ENCODE results near the gene ARHGAP20.

DNA sequence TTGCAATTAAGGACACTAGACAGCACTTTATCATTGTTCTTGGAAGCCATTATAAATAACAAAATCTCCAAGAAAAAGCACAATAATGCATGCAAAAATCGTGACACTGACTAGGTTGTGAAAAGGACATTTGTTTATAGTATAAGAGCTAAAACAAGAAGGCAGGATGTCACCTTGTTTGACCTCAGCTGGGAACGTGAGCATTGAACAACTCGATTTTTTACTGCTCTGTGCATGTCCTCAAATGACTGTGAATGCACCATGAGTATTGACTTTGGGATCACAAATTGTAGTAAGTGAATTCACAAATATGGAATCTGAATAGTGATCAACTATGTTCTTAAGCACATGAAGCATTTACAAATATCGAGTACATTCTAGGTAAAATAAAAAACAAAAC is 35.3 kb upstream of the ARHGAP20 start:
- TF ChIP-seq, protein P1, sequence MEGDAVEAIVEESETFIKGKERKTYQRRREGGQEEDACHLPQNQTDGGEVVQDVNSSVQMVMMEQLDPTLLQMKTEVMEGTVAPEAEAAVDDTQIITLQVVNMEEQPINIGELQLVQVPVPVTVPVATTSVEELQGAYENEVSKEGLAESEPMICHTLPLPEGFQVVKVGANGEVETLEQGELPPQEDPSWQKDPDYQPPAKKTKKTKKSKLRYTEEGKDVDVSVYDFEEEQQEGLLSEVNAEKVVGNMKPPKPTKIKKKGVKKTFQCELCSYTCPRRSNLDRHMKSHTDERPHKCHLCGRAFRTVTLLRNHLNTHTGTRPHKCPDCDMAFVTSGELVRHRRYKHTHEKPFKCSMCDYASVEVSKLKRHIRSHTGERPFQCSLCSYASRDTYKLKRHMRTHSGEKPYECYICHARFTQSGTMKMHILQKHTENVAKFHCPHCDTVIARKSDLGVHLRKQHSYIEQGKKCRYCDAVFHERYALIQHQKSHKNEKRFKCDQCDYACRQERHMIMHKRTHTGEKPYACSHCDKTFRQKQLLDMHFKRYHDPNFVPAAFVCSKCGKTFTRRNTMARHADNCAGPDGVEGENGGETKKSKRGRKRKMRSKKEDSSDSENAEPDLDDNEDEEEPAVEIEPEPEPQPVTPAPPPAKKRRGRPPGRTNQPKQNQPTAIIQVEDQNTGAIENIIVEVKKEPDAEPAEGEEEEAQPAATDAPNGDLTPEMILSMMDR (IDR thresholded peaks at IDR 0.05) = no peak
- no peak for TF ChIP-seq POLR2A (IDR thresholded peaks at IDR 0.05)

All from uterus (tissue), 2 donors.